HCT116 (cell line): ENCODE measurements around the gene TPM2. TPM values are rescaled to one million over a fixed set of nuclear protein-coding genes. Genes with fewer than 3 reads are reported as not detected.

Experiments
- ATAC-seq: fragments of 200-7000 bp; cut with Tn5 transposase; 2 replicates; pipeline ENCODE4 v1.9.1; 2020; ENCODE audit warnings: mild to moderate bottlenecking, moderate library complexity
- BruUV-seq: library from RNA; stranded (reverse); fragments of 400-500 nt; replicated peaks from 2 replicates; lab custom pipeline; 2021; lab: Mats Ljungman, UMichigan
- CTCF ChIA-PET: fragments of 300-600 bp; sonication (Branson Sonifier 250); formaldehyde crosslinking; loops from one replicate; lab custom pipeline; 2021; ENCODE audit warnings: antibody characterized with exemption; lab: Charles Lee
- POLR2A ChIA-PET: fragments of 300-600, 350-600 bp; sonication (Branson Sonifier 250); formaldehyde crosslinking; loops from one replicate; lab custom pipeline; 2021; ENCODE audit warnings: antibody characterized with exemption; lab: Charles Lee
- RAD21 ChIA-PET, 2 experiments: fragments of 300-600 bp; sonication (Branson Sonifier 250); formaldehyde crosslinking; loops; one replicate each; lab custom pipeline; 2023; ENCODE audit warnings: low total read pairs in 2 of 2; ENCODE audit not compliant: uncharacterized antibody in 2 of 2, unreplicated experiment in 2 of 2, low non-redundant PET in 1 of 2; lab: Charles Lee
- DNase-seq: peaks from one replicate; pipeline ENCODE4 v3.0.0-alpha.2; 2010; ENCODE audit warnings: low read depth, low spot score
- H2AFZ ChIP-seq: fragments of 200-600 bp; shearing (Covaris generic), sonication (generic); 2 replicates; pipeline ENCODE4 v1.6.1; 2017; ENCODE audit warnings: low read depth, mixed run types, mixed read lengths, antibody characterized with exemption, low read length; ENCODE audit not compliant: poor library complexity, severe bottlenecking
- H3K27ac ChIP-seq: 2 replicates; pipeline ENCODE4 v1.5.1; 2012; ENCODE audit warnings: low read depth, low read length
- H3K27me3 ChIP-seq: fragments of 200-600 bp; sonication (generic); 2 replicates; pipeline ENCODE4 v1.6.1; 2016; ENCODE audit warnings: mixed run types, low read length, mixed read lengths; ENCODE audit not compliant: insufficient read depth
- H3K36me3 ChIP-seq, 2 experiments: fragments of 200-500 bp in 1 of 2; fragments of 200-600 bp in 1 of 2; sonication (Bioruptor generic) in 1 of 2; sonication (generic) in 1 of 2; 2 replicates each; pipeline versions ENCODE4 v1.5.1 to v1.6.1; 2014 to 2016; ENCODE audit warnings: low read length in 2 of 2, inconsistent platforms in 1 of 2, mixed read lengths in 1 of 2, mixed run types in 1 of 2; ENCODE audit not compliant: insufficient read depth in 2 of 2, control insufficient read depth in 1 of 2
- H3K4me1 ChIP-seq, 2 experiments: fragments of 200-600 bp in 1 of 2; sonication (generic) in 1 of 2; 2 replicates each; pipeline versions ENCODE4 v1.5.1 to v1.6.1; 2012 to 2017; ENCODE audit warnings: low read length in 2 of 2, inconsistent platforms in 1 of 2, mild to moderate bottlenecking in 1 of 2, mixed read lengths in 1 of 2, mixed run types in 1 of 2, moderate library complexity in 1 of 2; ENCODE audit not compliant: insufficient read depth in 2 of 2, control insufficient read depth in 1 of 2
- H3K4me2 ChIP-seq: fragments of 200-600 bp; sonication (generic); 2 replicates; pipeline ENCODE4 v1.6.1; 2017; ENCODE audit warnings: mixed run types, low read length, mixed read lengths
- H3K4me3 ChIP-seq, 2 experiments: fragments of 200-600 bp in 1 of 2; sonication (generic) in 1 of 2; replicated peaks in 1 of 2; 2 replicates each; pipeline ENCODE4 v1.5.1; 2011 to 2016; ENCODE audit warnings: low read length in 2 of 2, control low read depth in 1 of 2, low read depth in 1 of 2, mild to moderate bottlenecking in 1 of 2, mixed read lengths in 1 of 2, mixed run types in 1 of 2
- H3K79me2 ChIP-seq: fragments of 200-600 bp; sonication (generic); 2 replicates; pipeline ENCODE4 v1.6.1; 2017; ENCODE audit warnings: mild to moderate bottlenecking, mixed run types, low read length, moderate library complexity, mixed read lengths; ENCODE audit not compliant: insufficient read depth
- H3K9ac ChIP-seq: fragments of 200-600 bp; sonication (generic); 2 replicates; pipeline ENCODE4 v1.6.1; 2016; ENCODE audit warnings: low read length, mixed read lengths
- H3K9me2 ChIP-seq: fragments of 200-600 bp; sonication (generic), shearing (Covaris generic); 2 replicates; pipeline ENCODE4 v1.6.1; 2017; ENCODE audit warnings: mixed run types, mild to moderate bottlenecking, moderate library complexity; ENCODE audit not compliant: insufficient read depth
- H3K9me3 ChIP-seq, 2 experiments: fragments of 200-500 bp in 1 of 2; fragments of 200-600 bp in 1 of 2; sonication (Bioruptor generic) in 1 of 2; sonication (generic) in 1 of 2; 2 replicates each; pipeline ENCODE4 v1.6.1; 2014 to 2017; ENCODE audit warnings: low read length in 2 of 2, mixed read lengths in 2 of 2, inconsistent platforms in 1 of 2, low read depth in 1 of 2, mild to moderate bottlenecking in 1 of 2, mixed run types in 1 of 2, moderate library complexity in 1 of 2; ENCODE audit not compliant: control insufficient read depth in 1 of 2, insufficient read depth in 1 of 2
- H4K20me1 ChIP-seq: fragments of 200-600 bp; sonication (generic), shearing (Covaris generic); 2 replicates; pipeline ENCODE4 v1.6.1; 2017; ENCODE audit warnings: mixed run types, mild to moderate bottlenecking, moderate library complexity; ENCODE audit not compliant: insufficient read depth
- JUND ChIP-seq: IDR thresholded peaks from 2 replicates; pipeline ENCODE4 v1.6.1; 2012
- POLR2AphosphoS5 ChIP-seq: IDR thresholded peaks from 2 replicates; pipeline ENCODE4 v1.6.1; 2011; ENCODE audit warnings: mild to moderate bottlenecking, low read depth, low read length, moderate library complexity
- RAD21 ChIP-seq: IDR thresholded peaks from 2 replicates; pipeline ENCODE4 v1.6.1; 2012; ENCODE audit warnings: low read depth, mild to moderate bottlenecking
- ZFX ChIP-seq: fragments of 450-650 bp; IDR thresholded peaks from 2 replicates; pipeline ENCODE4 v1.6.1; 2017
- intact Hi-C: fragments of 100-400 bp; cut with micrococcal nuclease; formaldehyde crosslinking; loops from 2 replicates; pipeline ENCODE4 v1.10.0; 2022
- total RNA-seq: library from RNA; stranded (reverse); gene quantifications from one replicate; pipeline ENCODE4 v1.2.1, GENCODE V29; 2021; ENCODE audit not compliant: unreplicated experiment
- TF ChIP-seq, protein P1 (sequence below): IDR thresholded peaks from 2 replicates; pipeline ENCODE4 v1.6.1; 2012; ENCODE audit warnings: low read depth
- TF ChIP-seq, protein P2 (sequence below), 3 experiments: fragments of 200-600 bp in 1 of 3; sonication (generic) in 1 of 3; IDR thresholded peaks in 2 of 3; conservative IDR thresholded peaks in 1 of 3; 2 replicates each; pipeline ENCODE4 v1.5.1; 2012 to 2017; ENCODE audit warnings: low read depth in 2 of 3, low read length in 2 of 3, antibody characterized with exemption in 1 of 3, borderline replicate concordance in 1 of 3, control low read depth in 1 of 3, mild to moderate bottlenecking in 1 of 3, mixed read lengths in 1 of 3, mixed run types in 1 of 3, moderate library complexity in 1 of 3; ENCODE audit not compliant: insufficient read depth in 1 of 3

The TPM2 gene
- total RNA-seq, 1 experiment from 2014 or later, result 278 TPM

DNA sequence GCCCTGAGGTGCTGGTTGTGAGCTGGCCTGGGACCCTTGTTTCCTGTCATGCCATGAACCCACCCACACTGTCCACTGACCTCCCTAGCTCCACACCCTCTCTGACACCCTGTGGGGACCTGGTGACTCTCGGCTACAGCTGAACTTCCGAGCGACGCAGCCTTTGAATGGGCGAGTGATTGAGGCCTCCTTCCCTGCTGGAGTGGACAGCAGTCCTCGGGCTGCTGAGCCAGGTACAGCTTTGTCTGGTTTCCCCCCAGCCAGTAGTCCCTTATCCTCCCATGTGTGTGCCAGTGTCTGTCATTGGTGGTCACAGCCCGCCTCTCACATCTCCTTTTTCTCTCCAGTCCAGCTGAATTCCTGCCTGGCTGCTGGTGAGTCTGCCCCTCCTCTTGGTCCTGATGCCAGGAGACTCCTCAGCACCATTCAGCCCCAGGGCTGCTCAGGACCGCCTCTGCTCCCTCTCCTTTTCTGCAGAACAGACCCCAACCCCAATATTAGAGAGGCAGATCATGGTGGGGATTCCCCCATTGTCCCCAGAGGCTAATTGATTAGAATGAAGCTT, 9.9 kb downstream of the TPM2 start:
- H3K27me3 ChIP-seq, result no peaks in the 10 kb centered on the region
- no peak overlapping the region for H3K27ac ChIP-seq
- intact Hi-C loops, result no loop called here
- ChIA-PET RAD21 (interaction anchor here in 1 of 2 experiments (0.6 kb wide), 1 partner anchor 50 kb away, joined by 3 read pairs; no protein-coding TSS in a partner anchor), POLR2A (interaction anchor here (2.3 kb wide), 1 partner anchor 10 kb away, joined by 15 read pairs; the partner anchor contains the start of gene TPM2), CTCF (interaction anchor here (1.4 kb wide), 1 partner anchor 17 kb away, joined by 4 read pairs; no protein-coding TSS in a partner anchor)
- DNase-seq (no peak), ATAC-seq (no peak)
- no peaks in the 10 kb centered on the region for H4K20me1 ChIP-seq
- H3K4me3 ChIP-seq, result no peak overlapping the region
- H3K79me2 ChIP-seq, result no peaks in the 10 kb centered on the region; the same call in 1 of the 2 replicates
- H3K36me3 ChIP-seq, result peaks cover 22 to 30% of the 10 kb centered on the region in 2 experiments; a peak in 3 of 4 replicates
- H3K9ac ChIP-seq, result no peak overlapping the region
- H3K9me3 ChIP-seq, result no peaks in the 10 kb centered on the region
- H3K4me1 ChIP-seq, result no peaks in the 10 kb centered on the region
- no TSS peak for BruUV-seq
- H3K9me2 ChIP-seq, result no peaks in the 10 kb centered on the region
- TF ChIP-seq, protein P1, sequence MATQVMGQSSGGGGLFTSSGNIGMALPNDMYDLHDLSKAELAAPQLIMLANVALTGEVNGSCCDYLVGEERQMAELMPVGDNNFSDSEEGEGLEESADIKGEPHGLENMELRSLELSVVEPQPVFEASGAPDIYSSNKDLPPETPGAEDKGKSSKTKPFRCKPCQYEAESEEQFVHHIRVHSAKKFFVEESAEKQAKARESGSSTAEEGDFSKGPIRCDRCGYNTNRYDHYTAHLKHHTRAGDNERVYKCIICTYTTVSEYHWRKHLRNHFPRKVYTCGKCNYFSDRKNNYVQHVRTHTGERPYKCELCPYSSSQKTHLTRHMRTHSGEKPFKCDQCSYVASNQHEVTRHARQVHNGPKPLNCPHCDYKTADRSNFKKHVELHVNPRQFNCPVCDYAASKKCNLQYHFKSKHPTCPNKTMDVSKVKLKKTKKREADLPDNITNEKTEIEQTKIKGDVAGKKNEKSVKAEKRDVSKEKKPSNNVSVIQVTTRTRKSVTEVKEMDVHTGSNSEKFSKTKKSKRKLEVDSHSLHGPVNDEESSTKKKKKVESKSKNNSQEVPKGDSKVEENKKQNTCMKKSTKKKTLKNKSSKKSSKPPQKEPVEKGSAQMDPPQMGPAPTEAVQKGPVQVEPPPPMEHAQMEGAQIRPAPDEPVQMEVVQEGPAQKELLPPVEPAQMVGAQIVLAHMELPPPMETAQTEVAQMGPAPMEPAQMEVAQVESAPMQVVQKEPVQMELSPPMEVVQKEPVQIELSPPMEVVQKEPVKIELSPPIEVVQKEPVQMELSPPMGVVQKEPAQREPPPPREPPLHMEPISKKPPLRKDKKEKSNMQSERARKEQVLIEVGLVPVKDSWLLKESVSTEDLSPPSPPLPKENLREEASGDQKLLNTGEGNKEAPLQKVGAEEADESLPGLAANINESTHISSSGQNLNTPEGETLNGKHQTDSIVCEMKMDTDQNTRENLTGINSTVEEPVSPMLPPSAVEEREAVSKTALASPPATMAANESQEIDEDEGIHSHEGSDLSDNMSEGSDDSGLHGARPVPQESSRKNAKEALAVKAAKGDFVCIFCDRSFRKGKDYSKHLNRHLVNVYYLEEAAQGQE, result no peak
- TF ChIP-seq RAD21, result no peak
- no peak for TF ChIP-seq ZFX
- TF ChIP-seq, protein P2, sequence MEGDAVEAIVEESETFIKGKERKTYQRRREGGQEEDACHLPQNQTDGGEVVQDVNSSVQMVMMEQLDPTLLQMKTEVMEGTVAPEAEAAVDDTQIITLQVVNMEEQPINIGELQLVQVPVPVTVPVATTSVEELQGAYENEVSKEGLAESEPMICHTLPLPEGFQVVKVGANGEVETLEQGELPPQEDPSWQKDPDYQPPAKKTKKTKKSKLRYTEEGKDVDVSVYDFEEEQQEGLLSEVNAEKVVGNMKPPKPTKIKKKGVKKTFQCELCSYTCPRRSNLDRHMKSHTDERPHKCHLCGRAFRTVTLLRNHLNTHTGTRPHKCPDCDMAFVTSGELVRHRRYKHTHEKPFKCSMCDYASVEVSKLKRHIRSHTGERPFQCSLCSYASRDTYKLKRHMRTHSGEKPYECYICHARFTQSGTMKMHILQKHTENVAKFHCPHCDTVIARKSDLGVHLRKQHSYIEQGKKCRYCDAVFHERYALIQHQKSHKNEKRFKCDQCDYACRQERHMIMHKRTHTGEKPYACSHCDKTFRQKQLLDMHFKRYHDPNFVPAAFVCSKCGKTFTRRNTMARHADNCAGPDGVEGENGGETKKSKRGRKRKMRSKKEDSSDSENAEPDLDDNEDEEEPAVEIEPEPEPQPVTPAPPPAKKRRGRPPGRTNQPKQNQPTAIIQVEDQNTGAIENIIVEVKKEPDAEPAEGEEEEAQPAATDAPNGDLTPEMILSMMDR (IDR thresholded peaks at IDR 0.05 in 2 of 3, conservative IDR thresholded peaks at IDR 0.05 in 1 of 3; ENCODE audit: borderline replicate concordance in 1 of 3, insufficient read depth in 1 of 3, low read depth in 2 of 3, low read length in 2 of 3), result no peak
- TF ChIP-seq POLR2AphosphoS5, result no peak
- no peak for TF ChIP-seq JUND
- no peak overlapping the region for H2AFZ ChIP-seq
- no peak overlapping the region for H3K4me2 ChIP-seq
